Muscle layer of duodenum (tissue), 2 donors: ENCODE results near the gene TPRX2.
"Not testable (repeated sequence)": the region's sequence is repeated elsewhere in the genome, so short reads cannot be mapped to it uniquely, and the experiment has no call there.

ENCODE experiments used
- H3K27ac ChIP-seq: one replicate; pipeline ENCODE4 v1.7.0; 2013; ENCODE audit warnings: mild to moderate bottlenecking, low read length
- H3K27me3 ChIP-seq: one replicate; pipeline ENCODE4 v1.7.0; 2013; ENCODE audit warnings: low read depth, mild to moderate bottlenecking, control low read depth, low read length
- H3K36me3 ChIP-seq, 2 donors: one replicate each; pipeline ENCODE4 v1.7.0; 2013; ENCODE audit warnings: low read length in 2 of 2, control low read depth in 1 of 2, mild to moderate bottlenecking in 1 of 2; ENCODE audit not compliant: insufficient read depth in 2 of 2, control insufficient read depth in 1 of 2
- H3K4me1 ChIP-seq, 2 donors: one replicate each; pipeline ENCODE4 v1.7.0; 2013; ENCODE audit warnings: low read length in 2 of 2, mild to moderate bottlenecking in 2 of 2, control low read depth in 1 of 2, moderate library complexity in 1 of 2; ENCODE audit not compliant: insufficient read depth in 2 of 2, control insufficient read depth in 1 of 2
- H3K4me3 ChIP-seq, 2 donors: one replicate each; pipeline ENCODE4 v1.7.0; 2013; ENCODE audit warnings: low read length in 2 of 2, low read depth in 1 of 2, mild to moderate bottlenecking in 1 of 2
- H3K9me3 ChIP-seq, 2 donors: one replicate each; pipeline ENCODE4 v1.7.0; 2013; ENCODE audit warnings: low read length in 2 of 2, control low read depth in 1 of 2, mild to moderate bottlenecking in 1 of 2; ENCODE audit not compliant: control insufficient read depth in 1 of 2
- donor health status: healthy.

The TPRX2 gene

DNA sequence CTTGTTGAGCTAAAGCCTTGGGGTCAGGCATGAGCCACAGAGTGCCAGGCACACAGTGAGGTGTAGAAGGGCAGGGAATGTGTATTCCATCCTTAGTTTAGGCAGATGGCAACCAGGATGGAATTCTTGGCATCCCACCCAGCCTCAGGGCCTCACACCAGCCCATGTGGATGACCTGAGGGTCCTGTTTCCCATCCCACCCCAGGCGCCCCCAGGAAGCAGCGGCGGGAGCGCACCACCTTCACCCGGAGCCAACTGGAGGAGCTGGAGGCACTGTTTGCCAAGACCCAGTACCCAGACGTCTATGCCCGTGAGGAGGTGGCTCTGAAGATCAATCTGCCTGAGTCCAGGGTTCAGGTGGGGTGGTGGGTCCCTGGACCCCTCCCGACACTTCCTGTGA lies 23.0 kb upstream of the TPRX2 start:
- Histone ChIP-seq H3K4me3 (no peak overlapping the region), H3K36me3 (no peaks in the 10 kb centered on the region), H3K27me3 (no peaks in the 10 kb centered on the region), H3K27ac (no peak overlapping the region), H3K9me3 (no peaks in the 10 kb centered on the region), H3K4me1 (no peaks in the 10 kb centered on the region)

- Histone ChIP-seq H3K27me3 (no peaks in the 10 kb centered on the region), H3K4me3 (no peak overlapping the region), H3K36me3 (no peaks in the 10 kb centered on the region), H3K4me1 (no peaks in the 10 kb centered on the region), H3K9me3 (no peaks in the 10 kb centered on the region), H3K27ac (no peak overlapping the region)
Measured at GRCh38 chr19:47839411-47839810, 19.6 kb upstream of the TPRX2 start.

DNA sequence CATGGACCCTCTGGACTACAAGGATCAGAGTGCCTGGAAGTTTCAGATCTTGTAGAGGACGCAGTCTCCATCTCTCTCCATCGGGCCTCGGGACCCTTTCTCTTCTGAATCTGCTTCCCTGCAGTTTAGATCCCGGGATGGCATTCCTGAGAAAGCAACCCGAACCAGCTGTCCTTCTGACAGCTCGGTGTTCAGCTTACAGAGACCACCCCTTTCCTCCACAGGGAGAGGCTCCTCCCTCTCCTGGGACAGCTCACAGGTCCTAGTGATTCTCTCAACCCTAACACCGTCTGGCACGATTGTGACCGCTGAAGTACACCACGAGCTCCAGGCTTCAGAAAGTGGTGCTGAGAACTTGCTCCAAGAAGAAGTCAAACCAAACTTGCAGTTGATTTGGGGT lies 19.1 kb upstream of the TPRX2 start:
- Histone ChIP-seq H3K36me3 (no peaks in the 10 kb centered on the region), H3K27ac (no peak overlapping the region), H3K4me3 (no peak overlapping the region), H3K27me3 (no peaks in the 10 kb centered on the region), H3K9me3 (no peaks in the 10 kb centered on the region), H3K4me1 (no peaks in the 10 kb centered on the region)

- Histone ChIP-seq H3K4me3 (no peak overlapping the region), H3K27me3 (no peaks in the 10 kb centered on the region), H3K4me1 (no peaks in the 10 kb centered on the region), H3K36me3 (no peaks in the 10 kb centered on the region), H3K9me3 (no peaks in the 10 kb centered on the region), H3K27ac (no peak overlapping the region)
Measured at GRCh38 chr19:47842941-47843340, 16.1 kb upstream of the TPRX2 start.

DNA sequence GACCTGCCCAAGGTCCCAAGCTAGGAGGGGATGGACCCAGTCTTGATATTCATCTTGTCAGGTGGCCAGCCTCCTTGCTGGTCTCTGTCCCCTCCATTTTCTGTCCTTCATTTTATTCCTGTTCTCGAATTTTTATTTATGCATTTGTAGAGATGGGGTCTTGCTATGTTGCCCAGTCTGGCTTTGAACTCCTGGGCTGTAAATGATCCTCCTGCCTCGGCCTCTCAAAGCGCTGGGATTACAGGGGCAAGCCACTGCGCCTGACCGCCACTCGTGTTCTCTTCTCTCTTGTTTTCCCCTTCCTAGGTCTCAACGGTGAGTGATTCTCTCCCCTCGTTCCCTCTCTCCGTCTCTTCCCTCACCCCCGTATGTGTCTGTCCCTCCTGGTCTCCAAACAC lies 10.6 kb upstream of the TPRX2 start:
- no peak overlapping the region for H3K4me3 ChIP-seq
- no peaks in the 10 kb centered on the region for H3K4me1 ChIP-seq
- H3K27ac ChIP-seq = no peak overlapping the region
- H3K9me3 ChIP-seq = no peaks in the 10 kb centered on the region
- peaks cover 17% of the 10 kb centered on the region for H3K27me3 ChIP-seq
- H3K36me3 ChIP-seq = no peaks in the 10 kb centered on the region

DNA sequence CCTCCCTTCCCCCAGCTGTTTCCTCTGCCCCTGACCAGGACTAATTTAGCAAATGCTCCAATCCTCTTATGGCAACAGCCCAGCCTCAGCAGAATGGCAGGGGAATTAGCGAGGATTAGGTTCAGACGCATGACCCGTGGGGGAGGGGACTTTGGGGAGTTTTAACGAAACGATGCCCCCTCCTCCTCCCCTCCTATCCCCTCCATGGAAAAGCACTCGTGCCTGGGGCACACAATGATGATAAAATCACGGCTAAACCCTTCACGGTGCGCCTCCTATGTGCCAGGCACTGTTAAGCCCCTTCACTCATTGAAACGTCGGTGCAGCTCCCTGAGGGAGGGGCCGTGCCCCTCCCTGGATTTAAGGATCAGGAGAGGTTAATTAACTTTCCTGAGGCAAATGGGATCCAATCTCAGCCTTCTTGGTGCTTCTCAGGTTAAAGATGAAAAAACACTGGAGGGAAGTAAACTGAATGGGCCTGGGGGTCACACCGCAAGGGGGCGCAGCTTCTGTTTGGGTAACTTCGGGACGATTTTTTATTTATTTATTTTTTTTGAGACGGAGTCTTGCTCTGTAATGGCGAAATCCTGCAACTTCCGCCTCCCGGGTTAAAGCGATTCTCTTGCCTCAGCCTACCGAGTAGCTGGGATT lies 10.1 kb upstream of the TPRX2 start:
- Histone ChIP-seq H3K27ac (no peak overlapping the region), H3K36me3 (no peaks in the 10 kb centered on the region), H3K4me1 (no peaks in the 10 kb centered on the region), H3K27me3 (peaks cover 17% of the 10 kb centered on the region), H3K9me3 (no peaks in the 10 kb centered on the region), H3K4me3 (no peak overlapping the region)

DNA sequence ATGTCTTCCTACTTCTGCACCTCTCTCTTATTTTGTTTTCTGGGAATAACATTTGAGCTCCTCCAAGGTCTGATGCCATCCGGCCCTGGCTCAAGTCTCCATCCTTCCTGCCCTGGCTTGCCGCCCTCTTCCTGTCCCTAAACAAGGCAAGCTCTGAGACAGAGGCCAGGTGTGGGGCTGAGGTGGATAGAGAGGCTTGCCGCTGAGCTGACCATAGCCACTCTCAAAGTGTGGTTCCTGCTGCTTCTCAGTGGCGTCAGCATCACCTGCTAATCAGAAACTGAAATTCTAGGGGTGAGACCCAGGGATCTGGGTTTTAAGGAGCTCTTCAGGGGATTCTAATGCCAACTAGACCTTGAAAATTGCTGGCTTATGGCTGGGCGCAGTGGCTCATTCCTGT lies 6.0 kb upstream of the TPRX2 start:
- H3K27me3 ChIP-seq = peaks cover 22% of the 10 kb centered on the region
- no peak overlapping the region for H3K27ac ChIP-seq
- no peaks in the 10 kb centered on the region for H3K4me1 ChIP-seq
- H3K9me3 ChIP-seq = no peaks in the 10 kb centered on the region
- no peaks in the 10 kb centered on the region for H3K36me3 ChIP-seq
- H3K4me3 ChIP-seq = no peak overlapping the region

- Histone ChIP-seq H3K27me3 (peaks cover 12% of the 10 kb centered on the region), H3K9me3 (no peaks in the 10 kb centered on the region), H3K4me1 (no peaks in the 10 kb centered on the region), H3K4me3 (no peak overlapping the region), H3K27ac (no peak overlapping the region), H3K36me3 (no peaks in the 10 kb centered on the region)
Measured at GRCh38 chr19:47854459-47854858, 4.6 kb upstream of the TPRX2 start.

DNA sequence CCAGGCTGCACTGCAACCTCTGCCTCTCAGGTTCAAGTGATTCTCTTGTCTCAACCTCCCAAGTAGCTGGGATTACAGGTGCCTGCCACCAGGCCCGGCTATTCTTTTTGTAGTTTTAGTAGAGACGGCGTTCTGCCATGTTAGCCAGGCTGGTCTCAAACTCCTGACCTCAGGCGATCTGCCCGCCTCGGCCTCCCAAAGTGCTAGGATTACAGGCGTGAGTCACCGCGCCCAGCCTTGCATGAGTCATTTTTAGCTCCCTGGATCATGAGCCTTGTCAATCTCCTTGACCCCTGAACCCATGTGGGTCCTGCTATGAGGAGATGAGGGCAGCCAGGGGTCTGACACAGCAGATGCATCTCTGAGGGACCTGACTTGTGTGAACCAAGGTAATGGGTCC lies 804 bp upstream of the TPRX2 start:
- H3K4me1 ChIP-seq, H3K27ac ChIP-seq, H3K36me3 ChIP-seq, H3K4me3 ChIP-seq, H3K27me3 ChIP-seq, H3K9me3 ChIP-seq: not testable (repeated sequence)

DNA sequence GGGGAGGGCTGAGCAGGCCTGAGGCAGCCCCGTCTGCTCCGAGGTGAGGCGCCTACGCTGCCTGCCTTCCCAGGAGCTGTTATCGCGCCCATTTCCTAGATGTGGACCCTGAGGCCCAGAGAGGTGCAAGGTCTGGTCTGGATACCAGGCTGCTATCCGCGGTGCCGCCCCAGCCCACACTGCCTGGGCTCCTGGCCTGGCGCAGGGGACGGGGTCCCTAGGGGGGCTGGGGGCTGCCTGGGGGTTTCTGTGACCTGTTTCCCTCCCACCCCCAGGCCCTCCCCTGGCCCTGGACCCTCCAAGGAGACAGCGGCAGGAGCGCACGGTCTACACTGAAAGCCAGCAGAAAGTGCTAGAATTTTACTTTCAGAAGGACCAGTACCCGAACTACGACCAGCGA lies 803 bp downstream of the TPRX2 start:
- H3K36me3 ChIP-seq, H3K4me3 ChIP-seq, H3K9me3 ChIP-seq, H3K4me1 ChIP-seq, H3K27ac ChIP-seq, H3K27me3 ChIP-seq: not testable (repeated sequence)

- Histone ChIP-seq H3K36me3 (no peaks in the 10 kb centered on the region), H3K4me3 (no peak overlapping the region), H3K27ac (no peak overlapping the region), H3K27me3 (no peaks in the 10 kb centered on the region), H3K4me1 (no peaks in the 10 kb centered on the region), H3K9me3 (no peaks in the 10 kb centered on the region)
Measured at GRCh38 chr19:47860602-47861297, 1.7 kb downstream of the TPRX2 start.

GRCh38 chr19:47861630-47862029 lies 2.6 kb downstream of the TPRX2 start:
- no peak overlapping the region for H3K4me3 ChIP-seq
- H3K9me3 ChIP-seq = no peaks in the 10 kb centered on the region
- H3K27ac ChIP-seq = no peak overlapping the region
- no peaks in the 10 kb centered on the region for H3K36me3 ChIP-seq
- no peaks in the 10 kb centered on the region for H3K4me1 ChIP-seq
- no peaks in the 10 kb centered on the region for H3K27me3 ChIP-seq
